HCT116 (cell line): Measurements from ENCODE around the gene LRCH2.

Experiments
- CTCF ChIP-seq, 3 experiments: fragments of 200-600 bp in 1 of 3; sonication (generic) in 1 of 3; IDR thresholded peaks in 2 of 3; conservative IDR thresholded peaks in 1 of 3; 2 replicates each; pipeline ENCODE4 v1.5.1; 2012 to 2017; ENCODE audit warnings: low read depth in 2 of 3, low read length in 2 of 3, antibody characterized with exemption in 1 of 3, borderline replicate concordance in 1 of 3, control low read depth in 1 of 3, mild to moderate bottlenecking in 1 of 3, mixed read lengths in 1 of 3, mixed run types in 1 of 3, moderate library complexity in 1 of 3; ENCODE audit not compliant: insufficient read depth in 1 of 3
- EZH2 ChIP-seq: fragments of 200-600 bp; sonication (generic); IDR thresholded peaks from 2 replicates; pipeline ENCODE4 v1.6.1; 2017; ENCODE audit warnings: antibody characterized with exemption, mixed run types
- JUND ChIP-seq: IDR thresholded peaks from 2 replicates; pipeline ENCODE4 v1.6.1; 2012
- POLR2A ChIP-seq: IDR thresholded peaks from 2 replicates; pipeline ENCODE4 v1.7.0; 2011; ENCODE audit warnings: borderline replicate concordance; ENCODE audit not compliant: insufficient read depth, insufficient read length; ENCODE audit errors: extremely low read depth
- POLR2AphosphoS5 ChIP-seq: IDR thresholded peaks from 2 replicates; pipeline ENCODE4 v1.6.1; 2011; ENCODE audit warnings: mild to moderate bottlenecking, low read depth, low read length, moderate library complexity
- SP1 ChIP-seq: IDR thresholded peaks from 2 replicates; pipeline ENCODE4 v1.6.1; 2012; ENCODE audit warnings: low read depth
- YY1 ChIP-seq: IDR thresholded peaks from 2 replicates; pipeline ENCODE4 v1.6.1; 2011; ENCODE audit warnings: low read length, low read depth, moderate library complexity, mild to moderate bottlenecking; ENCODE audit not compliant: insufficient replicate concordance; ENCODE audit errors: extremely low read depth
- ZBTB33 ChIP-seq: IDR thresholded peaks from 2 replicates; pipeline ENCODE4 v1.6.1; 2011; ENCODE audit warnings: mild to moderate bottlenecking, low read length, moderate library complexity; ENCODE audit not compliant: insufficient replicate concordance; ENCODE audit errors: extremely low read depth
- ZFX ChIP-seq: fragments of 450-650 bp; IDR thresholded peaks from 2 replicates; pipeline ENCODE4 v1.6.1; 2017

- no peak for TF ChIP-seq CTCF (IDR thresholded peaks at IDR 0.05 in 2 of 3, conservative IDR thresholded peaks at IDR 0.05 in 1 of 3; ENCODE audit: borderline replicate concordance in 1 of 3, insufficient read depth in 1 of 3, low read depth in 2 of 3, low read length in 2 of 3)
- no peak for TF ChIP-seq POLR2A
- TF ChIP-seq YY1, result no peak
- TF ChIP-seq SP1, result no peak
- TF ChIP-seq POLR2AphosphoS5, result no peak
- no peak for TF ChIP-seq ZFX
- no peak for TF ChIP-seq EZH2
- TF ChIP-seq ZBTB33, result no peak
- no peak for TF ChIP-seq JUND
Measured at GRCh38 chrX:115257711-115258110, 23.8 kb upstream of the LRCH2 start.
